COLO668 (cell line): ENCODE data around the gene SLC30A1.
"Not testable (repeated sequence)": the region's sequence is repeated elsewhere in the genome, so short reads cannot be mapped to it uniquely, and the experiment has no call there.

Experiments
- DNase-seq: peaks from one replicate; lab custom pipeline; 2025; ENCODE audit not compliant: unreplicated experiment; lab: John Stamatoyannopoulos, UW

Gene SLC30A1

GRCh38 chr1:211587123-211587522 lies 8.2 kb upstream of the SLC30A1 start:
- no peak for DNase-seq

DNA sequence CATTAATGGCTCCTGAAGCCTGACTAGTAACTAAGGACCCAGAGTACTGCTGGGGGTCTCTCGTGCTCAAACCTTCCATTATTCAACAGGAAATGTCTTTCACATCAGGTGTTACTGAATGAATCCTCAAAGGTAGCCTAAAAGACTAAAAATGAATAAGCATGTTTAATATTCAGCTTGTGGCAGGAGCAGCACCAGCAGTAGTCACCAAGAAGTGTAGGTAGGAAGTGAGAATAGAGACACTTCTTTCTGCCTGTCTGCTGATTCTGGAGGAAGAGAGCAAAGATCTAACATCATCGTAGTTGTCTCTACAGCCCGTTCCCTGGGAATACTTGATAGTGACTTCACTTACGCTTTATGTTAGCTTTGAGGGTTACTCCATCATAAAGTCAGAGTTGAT lies 7.6 kb upstream of the SLC30A1 start:
- no peak for DNase-seq

DNA sequence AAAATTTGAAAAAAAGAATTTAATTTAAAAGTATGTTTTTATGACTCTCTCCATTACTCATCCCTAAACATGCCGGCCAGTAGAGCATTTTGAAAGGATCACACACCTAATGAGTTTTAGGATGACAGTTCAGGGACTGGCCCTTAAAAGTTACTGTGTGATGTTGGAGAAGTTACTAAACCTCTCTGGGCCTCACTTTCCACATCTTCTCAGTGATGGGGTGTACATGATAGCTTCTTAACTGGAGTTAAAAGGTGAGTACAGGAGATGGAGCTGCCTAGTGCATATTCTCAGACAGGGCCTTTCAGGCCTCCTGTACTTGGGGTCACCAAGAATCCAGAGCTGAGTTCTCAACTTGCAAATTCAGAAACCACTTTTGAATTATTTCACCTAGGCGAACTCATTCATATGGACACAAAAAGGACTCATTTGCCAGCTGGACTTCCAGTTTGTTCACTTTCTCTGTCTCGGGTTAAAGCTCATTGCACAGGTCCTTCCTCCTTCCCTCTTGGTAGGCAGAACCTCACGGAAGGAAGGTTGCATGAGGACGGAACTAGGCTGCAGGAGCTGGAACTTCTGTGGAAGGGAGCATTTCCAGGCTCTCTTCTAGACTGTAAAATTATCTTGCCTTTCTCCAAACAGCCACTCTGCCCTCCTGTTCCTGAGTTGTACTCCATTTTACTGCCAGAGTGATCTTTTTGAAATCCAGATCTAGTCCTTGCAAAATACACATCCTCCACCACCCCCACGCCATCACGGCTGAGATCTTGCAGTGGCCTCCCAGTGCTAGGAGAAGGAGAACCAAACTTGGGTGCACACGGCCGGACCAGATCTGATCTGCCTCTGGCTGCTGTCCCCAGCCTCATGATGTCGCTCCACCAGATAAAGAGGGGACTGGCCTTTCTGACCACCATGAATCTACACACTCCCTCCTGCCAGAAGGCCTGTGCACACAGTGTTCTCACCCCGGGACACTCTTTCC lies 4.3 kb upstream of the SLC30A1 start:
- no peak for DNase-seq

GRCh38 chr1:211581526-211581925 lies 2.6 kb upstream of the SLC30A1 start:
- DNase-seq: no peak

GRCh38 chr1:211580303-211580687 lies 1.3 kb upstream of the SLC30A1 start:
- no peak for DNase-seq

DNA sequence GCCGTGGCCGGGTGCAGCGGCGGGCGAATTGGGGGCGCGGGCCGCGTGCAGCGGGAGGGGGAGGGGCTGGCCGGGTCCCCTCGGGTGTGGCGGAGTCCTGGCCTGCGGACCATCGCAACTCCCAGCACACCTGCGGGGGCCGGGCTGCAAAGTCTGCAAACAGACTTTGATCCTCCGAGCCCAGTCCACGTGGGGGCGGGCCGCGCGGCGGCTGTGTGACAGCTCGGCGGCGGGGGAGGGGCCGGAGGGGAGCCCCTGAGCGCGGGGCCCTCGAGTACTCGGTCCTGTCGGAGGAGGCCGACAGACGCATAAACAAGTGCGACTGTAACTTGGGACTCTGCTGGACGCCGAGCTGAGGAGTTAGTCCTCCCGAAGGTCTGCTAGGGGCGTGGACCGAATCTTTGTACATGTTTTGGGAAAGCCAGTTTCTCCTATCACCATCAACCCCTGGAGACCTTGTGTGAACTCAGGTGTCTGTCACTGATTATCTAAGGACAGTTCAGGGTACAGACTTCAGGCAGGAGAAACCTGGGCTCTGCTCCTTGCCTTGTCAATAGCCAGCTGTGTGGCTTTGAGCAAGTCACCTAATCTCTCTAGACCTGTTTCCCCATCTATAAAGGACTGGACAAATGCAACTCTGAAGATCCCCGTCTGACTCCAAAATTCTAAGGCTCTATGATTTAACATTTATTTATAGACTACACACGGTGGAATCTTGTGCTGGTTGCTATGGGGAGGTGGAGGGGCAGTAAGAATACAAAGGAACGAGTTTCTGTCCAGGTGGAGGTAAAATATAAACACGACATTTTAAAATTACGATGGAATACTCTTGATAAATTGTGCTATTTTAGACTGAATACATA lies 710 bp upstream of the SLC30A1 start:
- DNase-seq: peak; percentile 90

DNA sequence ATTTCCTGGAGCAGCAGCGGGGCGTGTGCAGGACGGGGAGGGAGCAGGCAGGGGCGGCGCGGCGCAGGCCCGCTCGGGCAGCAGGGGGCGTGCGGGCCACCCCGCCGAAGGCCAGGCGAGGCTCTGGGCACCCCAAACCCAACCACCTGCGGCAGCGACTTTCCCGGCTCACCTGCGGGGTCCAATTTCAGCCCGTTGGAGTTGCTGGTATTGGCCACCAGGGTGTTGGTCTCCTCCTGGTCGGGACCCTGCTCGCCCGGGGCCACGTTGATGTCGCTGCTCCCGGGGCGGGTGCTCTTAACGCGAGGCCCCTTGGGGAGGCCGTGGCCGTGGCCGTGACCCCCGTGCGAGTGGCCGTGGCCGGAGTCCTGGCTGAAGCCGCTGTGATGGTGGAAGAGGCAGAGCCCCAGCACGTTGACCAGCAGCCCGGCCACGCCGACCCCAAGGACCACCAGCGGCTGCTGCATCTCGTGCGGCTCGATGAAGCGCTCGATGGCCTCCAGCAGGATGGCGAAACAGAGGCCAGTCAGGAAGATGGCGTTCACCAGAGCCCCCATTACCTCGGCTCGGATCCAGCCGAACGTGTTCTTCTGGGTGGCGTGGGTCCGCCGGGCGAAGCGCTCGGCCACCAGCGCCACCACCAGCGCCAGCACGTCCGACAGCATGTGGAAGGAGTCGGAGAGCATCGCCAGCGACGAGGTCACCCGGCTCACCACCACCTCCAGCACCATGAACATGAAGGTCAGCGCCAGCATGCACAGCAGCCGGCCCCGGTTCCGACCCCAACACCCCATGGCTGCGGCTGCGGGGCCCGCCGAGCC lies 932 bp downstream of the SLC30A1 start:
- peak; percentile 91 for DNase-seq

DNA sequence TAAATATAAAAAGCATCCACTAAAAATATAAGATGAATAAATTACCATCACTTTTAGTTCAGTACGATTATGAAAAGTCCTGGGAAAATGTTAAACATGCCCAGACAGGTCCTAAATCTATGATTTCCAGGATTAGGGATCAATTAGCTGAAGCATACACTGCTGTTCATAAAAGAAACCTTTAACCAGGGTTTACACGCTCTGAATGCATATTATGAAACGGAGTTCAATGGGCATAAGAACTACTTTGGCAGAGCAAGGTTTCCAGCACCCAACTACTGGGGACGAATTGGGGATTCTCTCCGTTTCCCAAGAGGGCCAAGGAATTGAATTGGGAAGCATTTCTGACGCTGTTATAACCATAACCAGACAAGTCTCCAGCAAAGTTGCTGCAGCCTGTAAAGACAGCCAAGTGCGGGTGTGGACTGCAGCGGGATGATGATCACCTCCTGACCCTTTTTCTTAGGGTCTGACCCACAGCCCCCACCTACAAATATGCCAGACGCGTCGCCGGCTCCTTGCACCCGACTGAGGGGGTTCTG lies 1.6 kb downstream of the SLC30A1 start:
- no peak for DNase-seq

DNA sequence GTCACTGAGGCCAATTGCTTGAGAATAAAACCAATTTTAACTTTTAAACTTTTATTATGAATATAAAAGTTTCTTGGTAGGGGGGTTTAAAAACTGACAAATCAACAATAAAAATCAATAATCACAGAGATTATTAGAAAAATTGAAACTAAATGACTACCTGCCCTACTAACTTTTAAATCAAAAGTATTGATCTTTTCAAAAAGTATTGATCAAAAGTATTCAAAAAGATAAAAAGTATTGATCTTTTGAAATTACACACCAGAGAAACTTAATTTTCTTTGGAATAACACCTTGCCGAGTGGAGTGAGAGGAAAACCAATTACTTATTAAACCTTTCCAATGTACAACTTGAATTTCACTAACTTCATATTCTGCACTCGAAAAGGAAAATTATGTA lies 2.2 kb downstream of the SLC30A1 start:
- DNase-seq: no peak

- no peak for DNase-seq
Observed at GRCh38 chr1:211574705-211575104, 4.3 kb downstream of the SLC30A1 start.

- no peak for DNase-seq
Observed at GRCh38 chr1:211571998-211572397, 7.0 kb downstream of the SLC30A1 start.

- DNase-seq: not testable (repeated sequence)
Observed at GRCh38 chr1:211570378-211570777, 8.6 kb downstream of the SLC30A1 start.

- no peak for DNase-seq
Observed at GRCh38 chr1:211566431-211567025, 12.4 kb downstream of the SLC30A1 start.

DNA sequence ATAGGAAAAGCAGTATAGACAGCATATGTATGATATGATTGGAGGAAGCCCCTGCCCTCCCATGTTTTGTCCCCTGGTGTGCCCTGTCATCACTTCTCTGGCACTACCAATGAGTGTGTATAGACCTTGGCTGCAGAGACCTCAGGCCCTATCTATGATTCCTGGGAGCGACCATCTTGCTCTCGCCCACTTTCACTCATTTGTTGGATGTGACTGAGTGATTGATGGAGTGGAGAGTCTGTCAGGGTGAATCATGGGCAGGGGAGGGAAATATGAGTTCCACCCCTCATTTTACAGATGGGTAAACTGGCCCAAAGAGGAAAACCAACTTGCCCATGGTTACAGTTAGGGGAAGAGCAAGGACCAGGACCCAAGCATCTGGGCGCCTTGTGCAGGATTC lies 14.9 kb downstream of the SLC30A1 start:
- DNase-seq: no peak

DNA sequence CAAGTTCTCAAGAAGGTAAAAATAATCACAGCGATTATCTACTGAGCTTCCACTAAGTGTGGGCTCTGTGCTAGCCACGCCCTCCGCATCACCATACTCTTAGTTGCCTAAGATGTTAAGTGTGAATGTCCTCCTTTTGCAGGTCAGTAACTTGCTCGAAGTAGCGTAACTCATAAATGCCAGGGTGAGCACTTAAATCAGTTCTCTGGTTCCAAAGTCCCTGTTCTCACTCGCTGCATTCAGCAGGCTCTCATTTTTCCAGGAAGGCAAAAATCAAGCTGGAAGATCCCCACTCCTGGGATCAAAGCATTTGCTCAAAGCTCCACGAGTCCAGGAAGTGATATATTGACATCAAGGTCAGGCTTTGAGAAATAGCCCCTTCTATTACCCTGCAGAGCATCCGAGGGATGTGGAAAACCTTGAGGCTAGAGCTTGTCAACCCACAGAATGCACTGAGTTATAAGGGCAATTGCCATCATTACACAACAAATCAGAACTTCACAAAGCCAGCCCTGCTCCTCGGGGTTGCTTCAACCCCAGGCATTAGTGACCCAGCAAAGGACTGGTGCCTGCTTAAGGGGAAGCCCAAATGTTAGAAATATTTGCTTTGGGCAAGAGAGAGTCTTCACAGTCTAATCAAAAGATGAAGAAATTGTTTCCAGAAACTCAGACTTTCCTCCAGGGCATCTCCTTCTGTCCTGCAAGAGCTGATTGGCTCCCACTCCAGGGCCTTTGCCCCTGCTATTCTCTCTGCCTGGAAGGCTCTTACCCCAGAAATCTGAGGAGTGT lies 19.5 kb downstream of the SLC30A1 start:
- DNase-seq: no peak

DNA sequence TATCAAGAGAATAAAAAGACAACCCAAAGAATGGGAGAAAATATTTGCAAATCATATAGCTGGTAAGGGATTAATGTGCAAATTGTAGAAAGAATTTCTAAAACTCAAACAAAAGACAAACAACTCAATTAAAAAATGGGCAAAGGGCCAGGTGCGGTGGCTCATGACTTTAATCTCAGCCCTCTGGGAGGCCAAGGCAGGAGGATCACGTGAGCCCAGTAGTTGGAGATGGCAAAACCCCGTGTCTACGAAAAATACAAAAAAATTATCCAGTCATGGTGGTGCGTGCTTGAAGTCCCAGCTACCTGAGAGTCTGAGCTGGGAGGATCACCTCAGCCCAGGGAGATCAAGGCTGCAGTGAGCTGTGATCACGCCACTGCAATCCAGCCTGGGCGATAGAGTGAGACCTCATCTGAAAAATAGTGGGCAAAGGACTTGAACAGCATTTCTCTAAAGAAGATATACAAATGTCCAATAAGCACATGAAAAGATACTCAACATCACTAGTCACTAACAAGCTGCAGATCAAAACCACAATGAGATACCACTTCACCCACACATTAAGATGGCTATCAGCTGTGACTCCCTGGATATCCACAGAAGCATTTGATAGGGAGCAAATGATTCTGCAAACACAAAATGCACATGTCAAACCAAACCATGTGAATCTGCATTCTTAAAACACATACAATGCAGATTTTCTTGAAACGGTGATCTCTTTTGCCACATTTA lies 20.9 kb downstream of the SLC30A1 start:
- DNase-seq: no peak

GRCh38 chr1:211553549-211553948 lies 25.4 kb downstream of the SLC30A1 start:
- DNase-seq: no peak

GRCh38 chr1:211551638-211552460 lies 27.1 kb downstream of the SLC30A1 start:
- DNase-seq: no peak
